A673 (cell line): Measurements from ENCODE around the gene AFAP1L1. TPM values are rescaled to one million over a fixed set of nuclear protein-coding genes. Genes with fewer than 3 reads are reported as not detected.

Source experiments
- BruUV-seq: library from RNA; stranded (reverse); fragments of 400-500 nt; replicated peaks from 2 replicates; lab custom pipeline; 2021; lab: Mats Ljungman, UMichigan
- CTCF ChIA-PET: fragments of 300-600 bp; sonication (Branson Sonifier 250); formaldehyde crosslinking; loops from one replicate; lab custom pipeline; 2022; ENCODE audit warnings: antibody characterized with exemption; lab: Charles Lee
- POLR2A ChIA-PET: fragments of 300-600 bp; sonication (Branson Sonifier 250); formaldehyde crosslinking; loops from one replicate; lab custom pipeline; 2022; ENCODE audit warnings: antibody characterized with exemption; ENCODE audit not compliant: low non-redundant PET; lab: Charles Lee
- DNase-seq: peaks from one replicate; pipeline ENCODE4 v3.0.0-alpha.2; 2015; ENCODE audit warnings: low spot score
- H3K27ac ChIP-seq: fragments of 200-600 bp; sonication (generic); 2 replicates; pipeline ENCODE4 v1.5.1; 2016; ENCODE audit warnings: mixed run types, low read depth, mild to moderate bottlenecking, mixed read lengths, antibody characterized with exemption, low read length; ENCODE audit not compliant: poor library complexity, severe bottlenecking
- H3K27me3 ChIP-seq: fragments of 200-600 bp; sonication (generic); replicated peaks from 2 replicates; pipeline ENCODE4 v1.6.1; 2017; ENCODE audit warnings: mixed run types, low read depth, mild to moderate bottlenecking, mixed read lengths, antibody characterized with exemption, low read length; ENCODE audit not compliant: insufficient read depth, poor library complexity
- H3K36me3 ChIP-seq: fragments of 200-600 bp; sonication (generic); 2 replicates; pipeline ENCODE4 v1.6.1; 2016; ENCODE audit warnings: mixed run types, mild to moderate bottlenecking, mixed read lengths, antibody characterized with exemption, low read length; ENCODE audit not compliant: insufficient read depth, poor library complexity, severe bottlenecking
- H3K4me1 ChIP-seq: fragments of 200-600 bp; sonication (generic); 2 replicates; pipeline ENCODE4 v1.6.1; 2017; ENCODE audit warnings: mixed run types, mild to moderate bottlenecking, mixed read lengths, antibody characterized with exemption, low read length; ENCODE audit not compliant: insufficient read depth, poor library complexity, severe bottlenecking
- H3K4me3 ChIP-seq: fragments of 200-600 bp; sonication (generic); 2 replicates; pipeline ENCODE4 v1.5.1; 2016; ENCODE audit warnings: low read depth, mixed run types, mild to moderate bottlenecking, mixed read lengths, low read length; ENCODE audit not compliant: poor library complexity, severe bottlenecking
- H3K9me3 ChIP-seq: fragments of 200-600 bp; sonication (generic); 2 replicates; pipeline ENCODE4 v1.6.1; 2016; ENCODE audit warnings: mixed run types, low read depth, mild to moderate bottlenecking, mixed read lengths, antibody characterized with exemption, low read length; ENCODE audit not compliant: poor library complexity, severe bottlenecking
- CTCF ChIP-seq: fragments of 300-800, 200-600 bp; sonication (generic); conservative IDR thresholded peaks from 2 replicates; pipeline ENCODE4 v1.5.1; 2017; ENCODE audit warnings: low read depth, mild to moderate bottlenecking, antibody characterized with exemption, low read length, moderate library complexity, mixed read lengths
- EZH2 ChIP-seq: fragments of 200-600 bp; sonication (generic); IDR thresholded peaks from 2 replicates; pipeline ENCODE4 v1.6.1; 2017; ENCODE audit warnings: borderline replicate concordance, low read depth, mild to moderate bottlenecking, mixed read lengths, antibody characterized with exemption, low read length; ENCODE audit not compliant: poor library complexity, severe bottlenecking
- intact Hi-C: fragments of 100-400 bp; cut with micrococcal nuclease; formaldehyde crosslinking; loops from one replicate; pipeline ENCODE4 v1.10.0; 2022; ENCODE audit not compliant: unreplicated experiment
- total RNA-seq: library from RNA; stranded (reverse); gene quantifications from 2 replicates; pipeline ENCODE4 v1.2.3, GENCODE V29; 2021

Gene AFAP1L1
- total RNA-seq, 1 experiment from 2014 or later, result 0.21 TPM

- H3K9me3 ChIP-seq, result no peaks in the 10 kb centered on the region
- ChIA-PET POLR2A (no interaction called here), CTCF (no interaction called here)
- TF ChIP-seq EZH2 (no peak), CTCF (no peak)
- no peaks in the 10 kb centered on the region for H3K36me3 ChIP-seq
- no peaks in the 10 kb centered on the region for H3K4me1 ChIP-seq
- H3K27ac ChIP-seq, result no peak overlapping the region
- intact Hi-C loops, result no loop called here
- H3K27me3 ChIP-seq, result no peaks in the 10 kb centered on the region
- no peak overlapping the region for H3K4me3 ChIP-seq
- no peak for DNase-seq
- no TSS peak for BruUV-seq
These were observed 55.0 kb downstream of the AFAP1L1 start for GRCh38 chr5:149326611-149327010.

GRCh38 chr5:149328177-149328576 is 56.5 kb downstream of the AFAP1L1 start:
- Histone ChIP-seq H3K27ac (no peak overlapping the region), H3K27me3 (no peaks in the 10 kb centered on the region), H3K4me3 (no peak overlapping the region), H3K9me3 (no peaks in the 10 kb centered on the region), H3K4me1 (no peaks in the 10 kb centered on the region), H3K36me3 (no peaks in the 10 kb centered on the region)
- TF ChIP-seq CTCF (no peak), EZH2 (no peak)
- intact Hi-C loops, result no loop called here
- ChIA-PET POLR2A (no interaction called here), CTCF (interaction anchor here (0.6 kb wide), 1 partner anchor 101 kb away, joined by 3 read pairs; no protein-coding TSS in a partner anchor)
- no TSS peak for BruUV-seq
- DNase-seq, result no peak

GRCh38 chr5:149333711-149334443 is 62.2 kb downstream of the AFAP1L1 start:
- Histone ChIP-seq H3K9me3 (no peaks in the 10 kb centered on the region), H3K4me1 (no peaks in the 10 kb centered on the region), H3K27ac (no peak overlapping the region), H3K27me3 (peaks cover 10% of the 10 kb centered on the region), H3K4me3 (no peak overlapping the region), H3K36me3 (no peaks in the 10 kb centered on the region)
- CTCF ChIA-PET, result no interaction called here
- BruUV-seq, result no TSS peak
- intact Hi-C loops, result no loop called here
- no peak for TF ChIP-seq EZH2
- TF ChIP-seq CTCF, result no peak
- POLR2A ChIA-PET, result no interaction called here
- DNase-seq, result no peak
